Measurements from ENCODE around the gene STAT5B. TPM values are rescaled to one million over a fixed set of nuclear protein-coding genes. Genes with fewer than 3 reads are reported as not detected.

The STAT5B gene
- total and polyA plus RNA-seq, 2 of the 8 experiments (the other 6 are each of a cell fraction or from before 2014, with no cell fraction given) = 35.3 to 52.6 TPM

- TF ChIP-seq CBX5 (IDR thresholded peaks at IDR 0.05; ENCODE audit: low read depth, low read length) = no peak
- no peak for TF ChIP-seq BCL11A (IDR thresholded peaks at IDR 0.05; ENCODE audit: low read depth in 2 of 2, low read length in 2 of 2)
- no peak for TF ChIP-seq POLR2AphosphoS5 (IDR thresholded peaks at IDR 0.05; ENCODE audit: low read depth, low read length)
- TF ChIP-seq TAF7 (optimal IDR thresholded peaks at IDR 0.05; ENCODE audit: borderline replicate concordance, low read depth, low read length) = no peak
- TF ChIP-seq SIX5 (IDR thresholded peaks at IDR 0.05; ENCODE audit: low read depth, low read length) = no peak
- no peak for TF ChIP-seq ATF3 (IDR thresholded peaks at IDR 0.05; ENCODE audit: insufficient read depth, low read depth, low read length)
- TF ChIP-seq MAX (IDR thresholded peaks at IDR 0.05) = no peak
- no peak for TF ChIP-seq TBP (IDR thresholded peaks at IDR 0.05; ENCODE audit: low read depth, low read length)
- no peak for TF ChIP-seq JUN (IDR thresholded peaks at IDR 0.05; ENCODE audit: low read depth, low read length)
- TF ChIP-seq RXRA (IDR thresholded peaks at IDR 0.05; ENCODE audit: insufficient read depth, low read depth, low read length) = no peak
Measured at GRCh38 chr17:42304187-42305030, 28.2 kb upstream of the STAT5B start (continued).

All from H1 (cell line).